A673 (cell line): ENCODE measurements around the gene MBD5.

ENCODE experiments used
- CTCF ChIP-seq: fragments of 300-800, 200-600 bp; sonication (generic); conservative IDR thresholded peaks from 2 replicates; pipeline ENCODE4 v1.5.1; 2017; ENCODE audit warnings: low read depth, mild to moderate bottlenecking, antibody characterized with exemption, low read length, moderate library complexity, mixed read lengths
- EZH2 ChIP-seq: fragments of 200-600 bp; sonication (generic); IDR thresholded peaks from 2 replicates; pipeline ENCODE4 v1.6.1; 2017; ENCODE audit warnings: borderline replicate concordance, low read depth, mild to moderate bottlenecking, mixed read lengths, antibody characterized with exemption, low read length; ENCODE audit not compliant: poor library complexity, severe bottlenecking

GRCh38 chr2:148526509-148527346, 505.8 kb downstream of the MBD5 start:
- TF ChIP-seq CTCF = no peak
- no peak for TF ChIP-seq EZH2
